ENCODE measurements around the gene AMN1. TPM values are rescaled to one million over a fixed set of nuclear protein-coding genes. Genes with fewer than 3 reads are reported as not detected.

AMN1 gene
- total RNA-seq, 1 experiment from 2014 or later = 12.1 TPM

GRCh38 chr12:31631023-31631724 lies 97.6 kb downstream of the AMN1 start (continued):
- TF ChIP-seq FOXK1 (CRISPR knock-in tag; IDR thresholded peaks at IDR 0.05) (no peak), MAX (CRISPR knock-in tag; IDR thresholded peaks at IDR 0.05) (no peak), FOXJ3 (CRISPR knock-in tag; IDR thresholded peaks at IDR 0.05; ENCODE audit: borderline replicate concordance) (no peak)
- TF ChIP-seq, protein P1, sequence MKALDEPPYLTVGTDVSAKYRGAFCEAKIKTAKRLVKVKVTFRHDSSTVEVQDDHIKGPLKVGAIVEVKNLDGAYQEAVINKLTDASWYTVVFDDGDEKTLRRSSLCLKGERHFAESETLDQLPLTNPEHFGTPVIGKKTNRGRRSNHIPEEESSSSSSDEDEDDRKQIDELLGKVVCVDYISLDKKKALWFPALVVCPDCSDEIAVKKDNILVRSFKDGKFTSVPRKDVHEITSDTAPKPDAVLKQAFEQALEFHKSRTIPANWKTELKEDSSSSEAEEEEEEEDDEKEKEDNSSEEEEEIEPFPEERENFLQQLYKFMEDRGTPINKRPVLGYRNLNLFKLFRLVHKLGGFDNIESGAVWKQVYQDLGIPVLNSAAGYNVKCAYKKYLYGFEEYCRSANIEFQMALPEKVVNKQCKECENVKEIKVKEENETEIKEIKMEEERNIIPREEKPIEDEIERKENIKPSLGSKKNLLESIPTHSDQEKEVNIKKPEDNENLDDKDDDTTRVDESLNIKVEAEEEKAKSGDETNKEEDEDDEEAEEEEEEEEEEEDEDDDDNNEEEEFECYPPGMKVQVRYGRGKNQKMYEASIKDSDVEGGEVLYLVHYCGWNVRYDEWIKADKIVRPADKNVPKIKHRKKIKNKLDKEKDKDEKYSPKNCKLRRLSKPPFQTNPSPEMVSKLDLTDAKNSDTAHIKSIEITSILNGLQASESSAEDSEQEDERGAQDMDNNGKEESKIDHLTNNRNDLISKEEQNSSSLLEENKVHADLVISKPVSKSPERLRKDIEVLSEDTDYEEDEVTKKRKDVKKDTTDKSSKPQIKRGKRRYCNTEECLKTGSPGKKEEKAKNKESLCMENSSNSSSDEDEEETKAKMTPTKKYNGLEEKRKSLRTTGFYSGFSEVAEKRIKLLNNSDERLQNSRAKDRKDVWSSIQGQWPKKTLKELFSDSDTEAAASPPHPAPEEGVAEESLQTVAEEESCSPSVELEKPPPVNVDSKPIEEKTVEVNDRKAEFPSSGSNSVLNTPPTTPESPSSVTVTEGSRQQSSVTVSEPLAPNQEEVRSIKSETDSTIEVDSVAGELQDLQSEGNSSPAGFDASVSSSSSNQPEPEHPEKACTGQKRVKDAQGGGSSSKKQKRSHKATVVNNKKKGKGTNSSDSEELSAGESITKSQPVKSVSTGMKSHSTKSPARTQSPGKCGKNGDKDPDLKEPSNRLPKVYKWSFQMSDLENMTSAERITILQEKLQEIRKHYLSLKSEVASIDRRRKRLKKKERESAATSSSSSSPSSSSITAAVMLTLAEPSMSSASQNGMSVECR (CRISPR knock-in tag; IDR thresholded peaks at IDR 0.05; ENCODE audit: borderline replicate concordance) = no peak
- TF ChIP-seq, protein P2, sequence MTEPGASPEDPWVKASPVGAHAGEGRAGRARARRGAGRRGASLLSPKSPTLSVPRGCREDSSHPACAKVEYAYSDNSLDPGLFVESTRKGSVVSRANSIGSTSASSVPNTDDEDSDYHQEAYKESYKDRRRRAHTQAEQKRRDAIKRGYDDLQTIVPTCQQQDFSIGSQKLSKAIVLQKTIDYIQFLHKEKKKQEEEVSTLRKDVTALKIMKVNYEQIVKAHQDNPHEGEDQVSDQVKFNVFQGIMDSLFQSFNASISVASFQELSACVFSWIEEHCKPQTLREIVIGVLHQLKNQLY (CRISPR knock-in tag; IDR thresholded peaks at IDR 0.05) = no peak
- TF ChIP-seq, protein P3, sequence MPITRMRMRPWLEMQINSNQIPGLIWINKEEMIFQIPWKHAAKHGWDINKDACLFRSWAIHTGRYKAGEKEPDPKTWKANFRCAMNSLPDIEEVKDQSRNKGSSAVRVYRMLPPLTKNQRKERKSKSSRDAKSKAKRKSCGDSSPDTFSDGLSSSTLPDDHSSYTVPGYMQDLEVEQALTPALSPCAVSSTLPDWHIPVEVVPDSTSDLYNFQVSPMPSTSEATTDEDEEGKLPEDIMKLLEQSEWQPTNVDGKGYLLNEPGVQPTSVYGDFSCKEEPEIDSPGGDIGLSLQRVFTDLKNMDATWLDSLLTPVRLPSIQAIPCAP (CRISPR knock-in tag; IDR thresholded peaks at IDR 0.05) = no peak

DNA sequence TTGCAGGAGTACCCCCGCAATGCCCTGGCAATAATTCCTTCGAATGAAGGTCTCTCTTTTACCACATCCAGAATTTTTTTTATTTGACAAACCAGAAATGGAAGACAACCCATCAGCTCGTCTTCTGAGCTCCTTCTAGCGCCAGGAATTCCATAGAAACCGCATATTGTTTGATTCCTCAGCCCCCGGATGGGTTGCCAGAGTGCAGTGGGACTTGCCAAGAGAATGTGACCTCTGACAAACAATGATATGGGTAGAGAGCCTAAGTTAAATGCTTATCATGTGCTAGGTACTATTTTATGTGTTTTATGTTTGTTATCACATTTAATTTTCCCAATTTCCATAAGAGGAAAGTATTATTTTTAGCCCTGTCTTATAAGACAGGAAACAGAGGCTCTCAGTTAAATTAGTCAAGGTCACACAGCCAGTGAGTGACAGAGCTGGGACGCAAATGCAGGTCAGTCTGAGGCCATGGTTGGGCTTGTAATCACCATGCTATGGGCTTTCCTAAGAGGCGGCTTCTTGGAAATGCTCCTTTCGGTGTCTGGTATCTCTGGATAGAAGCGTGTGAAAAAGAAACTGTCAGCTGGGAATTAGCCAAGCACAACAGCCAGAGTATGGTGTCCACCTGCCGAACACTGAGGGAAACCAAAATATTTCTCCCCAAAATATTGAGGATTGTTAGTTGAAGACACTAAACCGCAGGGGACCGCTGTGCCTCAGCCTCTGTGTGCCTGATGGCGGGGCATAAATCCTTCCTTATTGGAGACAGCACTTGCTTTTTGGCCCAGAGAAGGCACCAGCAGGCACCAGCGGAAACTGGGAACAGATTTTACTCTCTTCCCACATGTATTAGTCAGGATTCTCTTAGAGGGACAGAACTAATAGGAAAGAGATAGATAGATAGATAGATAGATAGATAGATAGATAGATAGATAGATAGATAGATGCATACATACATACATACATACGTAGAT lies 98.8 kb downstream of the AMN1 start:
- Mint-ChIP-seq H3K4me1 (no peaks in the 10 kb centered on the region), H3K27ac (no peak overlapping the region), H3K9me3 (no peaks in the 10 kb centered on the region), H3K4me3 (no peak overlapping the region), H3K36me3 (no peaks in the 10 kb centered on the region), H3K27me3 (ENCODE audit: low read depth) (no peaks in the 10 kb centered on the region)
- DNase-seq (ENCODE audit: low spot score) (no peak), ATAC-seq (no peak)
- CTCF ChIA-PET = interaction anchor here (1.0 kb wide), 1 partner anchor 9 kb away, joined by 6 read pairs; no protein-coding TSS in a partner anchor
- POLR2A ChIA-PET = no interaction called here
- TF ChIP-seq TEAD1 (CRISPR knock-in tag; IDR thresholded peaks at IDR 0.05) (no peak), ZNF121 (CRISPR knock-in tag; IDR thresholded peaks at IDR 0.05) (no peak), NFATC4 (CRISPR knock-in tag; IDR thresholded peaks at IDR 0.05) (no peak), EMX1 (CRISPR knock-in tag; IDR thresholded peaks at IDR 0.05) (no peak), KAT7 (CRISPR knock-in tag; IDR thresholded peaks at IDR 0.05; ENCODE audit: borderline replicate concordance) (no peak), ZNF396 (CRISPR knock-in tag; IDR thresholded peaks at IDR 0.05; ENCODE audit: borderline replicate concordance) (no peak), CDX4 (CRISPR knock-in tag; IDR thresholded peaks at IDR 0.05; ENCODE audit: borderline replicate concordance) (no peak), CREB1 (CRISPR knock-in tag; IDR thresholded peaks at IDR 0.05) (no peak), RELA (CRISPR knock-in tag; IDR thresholded peaks at IDR 0.05; ENCODE audit: borderline replicate concordance) (no peak), ZNF138 (CRISPR knock-in tag; conservative IDR thresholded peaks at IDR 0.05) (no peak)
- TF ChIP-seq, protein P4, sequence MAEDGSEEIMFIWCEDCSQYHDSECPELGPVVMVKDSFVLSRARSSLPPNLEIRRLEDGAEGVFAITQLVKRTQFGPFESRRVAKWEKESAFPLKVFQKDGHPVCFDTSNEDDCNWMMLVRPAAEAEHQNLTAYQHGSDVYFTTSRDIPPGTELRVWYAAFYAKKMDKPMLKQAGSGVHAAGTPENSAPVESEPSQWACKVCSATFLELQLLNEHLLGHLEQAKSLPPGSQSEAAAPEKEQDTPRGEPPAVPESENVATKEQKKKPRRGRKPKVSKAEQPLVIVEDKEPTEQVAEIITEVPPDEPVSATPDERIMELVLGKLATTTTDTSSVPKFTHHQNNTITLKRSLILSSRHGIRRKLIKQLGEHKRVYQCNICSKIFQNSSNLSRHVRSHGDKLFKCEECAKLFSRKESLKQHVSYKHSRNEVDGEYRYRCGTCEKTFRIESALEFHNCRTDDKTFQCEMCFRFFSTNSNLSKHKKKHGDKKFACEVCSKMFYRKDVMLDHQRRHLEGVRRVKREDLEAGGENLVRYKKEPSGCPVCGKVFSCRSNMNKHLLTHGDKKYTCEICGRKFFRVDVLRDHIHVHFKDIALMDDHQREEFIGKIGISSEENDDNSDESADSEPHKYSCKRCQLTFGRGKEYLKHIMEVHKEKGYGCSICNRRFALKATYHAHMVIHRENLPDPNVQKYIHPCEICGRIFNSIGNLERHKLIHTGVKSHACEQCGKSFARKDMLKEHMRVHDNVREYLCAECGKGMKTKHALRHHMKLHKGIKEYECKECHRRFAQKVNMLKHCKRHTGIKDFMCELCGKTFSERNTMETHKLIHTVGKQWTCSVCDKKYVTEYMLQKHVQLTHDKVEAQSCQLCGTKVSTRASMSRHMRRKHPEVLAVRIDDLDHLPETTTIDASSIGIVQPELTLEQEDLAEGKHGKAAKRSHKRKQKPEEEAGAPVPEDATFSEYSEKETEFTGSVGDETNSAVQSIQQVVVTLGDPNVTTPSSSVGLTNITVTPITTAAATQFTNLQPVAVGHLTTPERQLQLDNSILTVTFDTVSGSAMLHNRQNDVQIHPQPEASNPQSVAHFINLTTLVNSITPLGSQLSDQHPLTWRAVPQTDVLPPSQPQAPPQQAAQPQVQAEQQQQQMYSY (CRISPR knock-in tag; IDR thresholded peaks at IDR 0.05) = no peak
- TF ChIP-seq, protein P5, sequence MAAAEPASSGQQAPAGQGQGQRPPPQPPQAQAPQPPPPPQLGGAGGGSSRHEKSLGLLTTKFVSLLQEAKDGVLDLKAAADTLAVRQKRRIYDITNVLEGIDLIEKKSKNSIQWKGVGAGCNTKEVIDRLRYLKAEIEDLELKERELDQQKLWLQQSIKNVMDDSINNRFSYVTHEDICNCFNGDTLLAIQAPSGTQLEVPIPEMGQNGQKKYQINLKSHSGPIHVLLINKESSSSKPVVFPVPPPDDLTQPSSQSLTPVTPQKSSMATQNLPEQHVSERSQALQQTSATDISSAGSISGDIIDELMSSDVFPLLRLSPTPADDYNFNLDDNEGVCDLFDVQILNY (CRISPR knock-in tag; IDR thresholded peaks at IDR 0.05) = no peak
- TF ChIP-seq, protein P6, sequence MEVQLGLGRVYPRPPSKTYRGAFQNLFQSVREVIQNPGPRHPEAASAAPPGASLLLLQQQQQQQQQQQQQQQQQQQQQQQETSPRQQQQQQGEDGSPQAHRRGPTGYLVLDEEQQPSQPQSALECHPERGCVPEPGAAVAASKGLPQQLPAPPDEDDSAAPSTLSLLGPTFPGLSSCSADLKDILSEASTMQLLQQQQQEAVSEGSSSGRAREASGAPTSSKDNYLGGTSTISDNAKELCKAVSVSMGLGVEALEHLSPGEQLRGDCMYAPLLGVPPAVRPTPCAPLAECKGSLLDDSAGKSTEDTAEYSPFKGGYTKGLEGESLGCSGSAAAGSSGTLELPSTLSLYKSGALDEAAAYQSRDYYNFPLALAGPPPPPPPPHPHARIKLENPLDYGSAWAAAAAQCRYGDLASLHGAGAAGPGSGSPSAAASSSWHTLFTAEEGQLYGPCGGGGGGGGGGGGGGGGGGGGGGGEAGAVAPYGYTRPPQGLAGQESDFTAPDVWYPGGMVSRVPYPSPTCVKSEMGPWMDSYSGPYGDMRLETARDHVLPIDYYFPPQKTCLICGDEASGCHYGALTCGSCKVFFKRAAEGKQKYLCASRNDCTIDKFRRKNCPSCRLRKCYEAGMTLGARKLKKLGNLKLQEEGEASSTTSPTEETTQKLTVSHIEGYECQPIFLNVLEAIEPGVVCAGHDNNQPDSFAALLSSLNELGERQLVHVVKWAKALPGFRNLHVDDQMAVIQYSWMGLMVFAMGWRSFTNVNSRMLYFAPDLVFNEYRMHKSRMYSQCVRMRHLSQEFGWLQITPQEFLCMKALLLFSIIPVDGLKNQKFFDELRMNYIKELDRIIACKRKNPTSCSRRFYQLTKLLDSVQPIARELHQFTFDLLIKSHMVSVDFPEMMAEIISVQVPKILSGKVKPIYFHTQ (CRISPR knock-in tag; IDR thresholded peaks at IDR 0.05) = no peak
